HEK293 (cell line): Measurements from ENCODE around the gene GLIPR1L2.

ENCODE experiments used
- CTCF ChIP-seq: fragments of 450-650 bp; formaldehyde crosslinking; IDR thresholded peaks from 2 replicates; pipeline ENCODE4 v1.5.1; 2016; ENCODE audit warnings: missing biosample characterization, missing genetic modification characterization
- ZNF184 ChIP-seq: fragments of 450-650 bp; IDR thresholded peaks from 2 replicates; pipeline ENCODE4 v1.5.1; 2018; ENCODE audit warnings: missing biosample characterization, mild to moderate bottlenecking, missing genetic modification characterization
- ZNF24 ChIP-seq: fragments of 450-650 bp; formaldehyde crosslinking; IDR thresholded peaks from 2 replicates; pipeline ENCODE4 v1.5.1; 2016; ENCODE audit warnings: missing biosample characterization, missing genetic modification characterization

DNA sequence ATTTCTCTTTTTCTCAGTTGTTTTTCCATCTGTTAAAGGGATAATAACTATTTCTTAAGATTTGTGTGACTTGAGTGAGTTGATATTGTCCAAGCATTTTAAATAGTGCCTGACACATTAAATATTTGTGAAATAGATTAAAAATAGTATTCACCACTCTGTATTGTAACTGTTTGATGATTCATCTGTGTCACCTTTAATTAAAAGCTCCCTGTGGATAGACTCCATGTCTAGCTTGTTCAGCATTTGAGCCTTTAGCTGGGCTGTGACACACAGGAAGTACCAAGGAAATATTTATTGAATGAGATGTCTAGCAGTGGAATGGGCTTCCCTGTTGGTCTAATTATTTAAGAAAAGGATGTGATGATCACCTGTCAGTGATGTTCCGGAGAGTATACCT is 1.8 kb upstream of the GLIPR1L2 start:
- TF ChIP-seq CTCF (tag by site-specific recombination) (no peak), ZNF24 (tag by site-specific recombination) (no peak), ZNF184 (tag by site-specific recombination) (no peak)
